ENCODE data around the gene TXNDC16. TPM values are rescaled to one million over a fixed set of nuclear protein-coding genes. Genes with fewer than 3 reads are reported as not detected.

Gene TXNDC16
- total and polyA plus RNA-seq, 2 donors (not counting 1 experiment from before 2014, with no cell fraction given): 0.75 to 7.0 TPM

DNA sequence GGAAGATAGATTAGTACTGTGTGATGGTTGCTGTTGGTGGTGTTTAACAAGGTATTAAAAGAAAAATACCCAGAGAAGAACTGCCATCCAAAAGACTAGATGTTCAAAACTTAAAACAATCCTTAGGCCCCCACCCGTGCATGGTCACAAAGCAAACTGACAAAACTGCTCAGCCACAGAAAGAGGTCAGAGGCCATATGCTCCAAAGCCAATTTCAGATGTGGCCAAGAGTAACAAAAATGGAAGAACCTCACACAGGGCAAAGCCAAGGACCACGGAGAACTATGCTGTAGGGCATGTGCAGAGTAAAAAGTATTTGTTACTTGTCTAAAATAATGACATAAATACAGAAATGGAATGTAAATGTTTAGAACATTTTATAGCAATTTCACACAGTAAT, 5.3 kb downstream of the TXNDC16 start:
- H3K27ac Mint-ChIP-seq: no peak overlapping the region
- POLR2A ChIA-PET: no interaction called here
- H3K4me1 Mint-ChIP-seq: peaks cover 24% of the 10 kb centered on the region
- H3K4me2 ChIP-seq (replicated peaks; ENCODE audit: low read depth, low read length, poor library complexity, severe bottlenecking): no peak overlapping the region
- H3K27me3 ChIP-seq (replicated peaks in 1 of 4; ENCODE audit: control extremely low read depth in 1 of 4, control insufficient read depth in 3 of 4, insufficient read depth in 4 of 4, low read length in 3 of 4): no peaks in the 10 kb centered on the region
- H3K9me3 Mint-ChIP-seq (ENCODE audit: insufficient read depth): no peaks in the 10 kb centered on the region
- peaks cover 33% of the 10 kb centered on the region for H3K79me2 ChIP-seq (ENCODE audit: control insufficient read depth, insufficient read depth, low read length)
- no peak overlapping the region for H3K27ac ChIP-seq (ENCODE audit: low read length in 2 of 2)
- peaks cover 10 to 14% of the 10 kb centered on the region in 2 donors for H3K4me1 ChIP-seq (ENCODE audit: control insufficient read depth in 2 of 2, insufficient read depth in 2 of 2, low read length in 2 of 2)
- WGBS (ENCODE audit: insufficient coverage): 100% methylated on average over 1 of the region's 2 CpGs
- H3K27me3 Mint-ChIP-seq: no peaks in the 10 kb centered on the region
- no peaks in the 10 kb centered on the region for H3K9me3 ChIP-seq (ENCODE audit: control extremely low read depth in 1 of 3, control insufficient read depth in 2 of 3, insufficient read depth in 1 of 3, low read length in 2 of 3)
- H3K4me3 ChIP-seq (ENCODE audit: control extremely low read depth in 1 of 5, extremely low read depth in 1 of 5, insufficient read depth in 1 of 5, low read depth in 2 of 5, low read length in 4 of 5): no peak overlapping the region
- no peak overlapping the region for H2AFZ ChIP-seq (ENCODE audit: insufficient read depth, low read depth, low read length, poor library complexity, severe bottlenecking)
- no peak for ATAC-seq (ENCODE audit: low read depth)
- no peaks in the 10 kb centered on the region for H4K20me1 ChIP-seq (ENCODE audit: control insufficient read depth, insufficient read depth, low read length, poor library complexity, severe bottlenecking)
- TF ChIP-seq, protein P1, sequence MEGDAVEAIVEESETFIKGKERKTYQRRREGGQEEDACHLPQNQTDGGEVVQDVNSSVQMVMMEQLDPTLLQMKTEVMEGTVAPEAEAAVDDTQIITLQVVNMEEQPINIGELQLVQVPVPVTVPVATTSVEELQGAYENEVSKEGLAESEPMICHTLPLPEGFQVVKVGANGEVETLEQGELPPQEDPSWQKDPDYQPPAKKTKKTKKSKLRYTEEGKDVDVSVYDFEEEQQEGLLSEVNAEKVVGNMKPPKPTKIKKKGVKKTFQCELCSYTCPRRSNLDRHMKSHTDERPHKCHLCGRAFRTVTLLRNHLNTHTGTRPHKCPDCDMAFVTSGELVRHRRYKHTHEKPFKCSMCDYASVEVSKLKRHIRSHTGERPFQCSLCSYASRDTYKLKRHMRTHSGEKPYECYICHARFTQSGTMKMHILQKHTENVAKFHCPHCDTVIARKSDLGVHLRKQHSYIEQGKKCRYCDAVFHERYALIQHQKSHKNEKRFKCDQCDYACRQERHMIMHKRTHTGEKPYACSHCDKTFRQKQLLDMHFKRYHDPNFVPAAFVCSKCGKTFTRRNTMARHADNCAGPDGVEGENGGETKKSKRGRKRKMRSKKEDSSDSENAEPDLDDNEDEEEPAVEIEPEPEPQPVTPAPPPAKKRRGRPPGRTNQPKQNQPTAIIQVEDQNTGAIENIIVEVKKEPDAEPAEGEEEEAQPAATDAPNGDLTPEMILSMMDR (IDR thresholded peaks at IDR 0.05): no peak
- TF ChIP-seq EZH2 (IDR thresholded peaks at IDR 0.05; ENCODE audit: borderline replicate concordance, insufficient read depth, low read depth, low read length, poor library complexity, severe bottlenecking): no peak
- H3K9ac ChIP-seq (ENCODE audit: low read length): no peak overlapping the region
- intact Hi-C loops (cut with micrococcal nuclease): no loop called here
- no peak for DNase-seq
- H3K4me3 Mint-ChIP-seq: no peak overlapping the region
- no peaks in the 10 kb centered on the region for H3K36me3 ChIP-seq (replicated peaks in 1 of 2; ENCODE audit: control extremely low read depth in 1 of 2, control insufficient read depth in 1 of 2, extremely low read depth in 1 of 2, insufficient read depth in 2 of 2, low read length in 1 of 2)
- CTCF ChIA-PET: no interaction called here

DNA sequence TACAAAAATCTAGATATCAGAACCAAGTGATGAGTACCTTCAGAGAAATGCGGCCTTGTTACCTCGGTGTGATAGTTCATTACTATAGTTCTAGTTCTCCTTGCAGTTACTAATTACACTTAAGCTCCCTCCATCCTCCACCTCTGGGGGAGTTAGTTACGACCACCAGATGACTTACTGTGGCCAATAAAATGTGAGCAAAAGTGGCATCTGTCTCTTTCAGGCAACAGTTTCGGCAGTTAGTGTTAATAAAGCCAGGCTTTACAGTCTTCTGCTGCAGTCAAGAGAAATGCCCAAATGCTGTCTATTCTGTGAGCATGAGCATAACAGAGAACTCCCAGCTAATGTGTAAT, 6.0 kb downstream of the TXNDC16 start:
- POLR2A ChIA-PET: no interaction called here

More for the DNA sequence above, 6.0 kb downstream of the TXNDC16 start:
- Histone ChIP-seq H4K20me1 (ENCODE audit: control insufficient read depth, insufficient read depth, low read length, poor library complexity, severe bottlenecking) (no peaks in the 10 kb centered on the region), H3K36me3 (replicated peaks in 1 of 2; ENCODE audit: control extremely low read depth in 1 of 2, control insufficient read depth in 1 of 2, extremely low read depth in 1 of 2, insufficient read depth in 2 of 2, low read length in 1 of 2) (no peaks in the 10 kb centered on the region), H3K27ac (ENCODE audit: low read length in 2 of 2) (no peak overlapping the region), H3K4me1 (ENCODE audit: control insufficient read depth in 2 of 2, insufficient read depth in 2 of 2, low read length in 2 of 2) (peaks cover 5 to 8% of the 10 kb centered on the region in 2 donors), H3K9me3 (ENCODE audit: control extremely low read depth in 1 of 3, control insufficient read depth in 2 of 3, insufficient read depth in 1 of 3, low read length in 2 of 3) (no peaks in the 10 kb centered on the region), H3K9ac (ENCODE audit: low read length) (no peak overlapping the region), H2AFZ (ENCODE audit: insufficient read depth, low read depth, low read length, poor library complexity, severe bottlenecking) (no peak overlapping the region), H3K4me3 (ENCODE audit: control extremely low read depth in 1 of 5, extremely low read depth in 1 of 5, insufficient read depth in 1 of 5, low read depth in 2 of 5, low read length in 4 of 5) (no peak overlapping the region), H3K4me2 (replicated peaks; ENCODE audit: low read depth, low read length, poor library complexity, severe bottlenecking) (no peak overlapping the region), H3K27me3 (replicated peaks in 1 of 4; ENCODE audit: control extremely low read depth in 1 of 4, control insufficient read depth in 3 of 4, insufficient read depth in 4 of 4, low read length in 3 of 4) (no peaks in the 10 kb centered on the region), H3K79me2 (ENCODE audit: control insufficient read depth, insufficient read depth, low read length) (peaks cover 32% of the 10 kb centered on the region)
- DNase-seq: no peak
- Mint-ChIP-seq H3K4me1 (peaks cover 18% of the 10 kb centered on the region), H3K4me3 (no peak overlapping the region), H3K27me3 (no peaks in the 10 kb centered on the region), H3K9me3 (ENCODE audit: insufficient read depth) (no peaks in the 10 kb centered on the region), H3K27ac (no peak overlapping the region)
- intact Hi-C loops (cut with micrococcal nuclease): no loop called here
- CTCF ChIA-PET: no interaction called here
- ATAC-seq (ENCODE audit: low read depth): no peak
- WGBS (ENCODE audit: insufficient coverage): 88% methylated on average over 4 of the region's 4 CpGs
- TF ChIP-seq, protein P1 (IDR thresholded peaks at IDR 0.05): no peak
- no peak for TF ChIP-seq EZH2 (IDR thresholded peaks at IDR 0.05; ENCODE audit: borderline replicate concordance, insufficient read depth, low read depth, low read length, poor library complexity, severe bottlenecking)

All from B cell (primary cell).